ENCODE data around the gene CCDC80.
"Not testable (repeated sequence)": the region's sequence is repeated elsewhere in the genome, so short reads cannot be mapped to it uniquely, and the experiment has no call there.

CCDC80 gene

DNA sequence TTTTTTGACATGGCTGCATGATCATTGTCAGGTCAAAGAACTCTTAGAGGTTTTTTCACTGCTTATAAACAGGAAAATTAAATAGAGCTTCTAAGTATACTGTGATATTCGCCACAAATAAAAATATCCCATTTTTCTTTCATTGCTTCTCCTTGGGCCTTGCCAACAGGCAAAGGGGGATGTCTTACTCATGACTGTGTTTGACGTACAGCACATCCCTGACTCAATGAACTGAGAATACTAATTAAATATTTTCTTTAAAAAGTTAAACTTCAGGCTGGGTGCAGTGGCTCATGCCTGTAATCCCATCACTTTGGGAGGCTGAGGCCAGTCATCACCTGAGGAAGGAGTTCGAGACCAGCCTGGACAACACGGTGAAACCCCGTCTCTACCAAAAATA, 41.4 kb upstream of the CCDC80 start:
- peaks cover 20% of the 10 kb centered on the region for H3K4me1 ChIP-seq (ENCODE audit: control insufficient read depth, insufficient read depth, low read length, poor library complexity, severe bottlenecking)

DNA sequence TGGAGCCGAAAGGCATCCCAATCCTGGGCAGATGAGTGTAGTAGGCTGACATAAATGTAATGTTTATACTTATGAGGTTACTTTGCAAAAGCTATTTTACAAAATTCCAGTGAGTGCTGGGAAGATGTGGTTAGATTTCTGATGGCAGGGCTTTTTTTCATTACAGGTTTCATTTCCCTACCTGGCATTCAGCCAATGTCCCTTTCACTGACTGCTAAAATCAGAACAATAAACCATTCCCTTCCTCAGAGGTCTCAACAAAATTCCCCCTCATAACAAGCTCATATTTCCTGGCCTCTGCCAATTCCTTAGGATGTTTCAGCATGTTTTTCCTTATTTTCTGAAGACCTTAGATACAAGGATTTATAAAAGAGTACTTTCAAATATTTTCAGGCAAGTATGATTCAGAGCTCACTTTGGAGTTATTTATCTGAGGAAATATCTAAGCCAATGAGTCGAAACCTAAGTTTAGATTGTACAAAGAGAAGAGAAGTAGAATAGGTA, 40.9 kb upstream of the CCDC80 start:
- Histone ChIP-seq H3K27ac (ENCODE audit: low read depth, low read length, severe bottlenecking) (no peak overlapping the region), H3K4me1 (ENCODE audit: control insufficient read depth, insufficient read depth, low read length, poor library complexity, severe bottlenecking) (peaks cover 19% of the 10 kb centered on the region), H3K9me3 (ENCODE audit: control insufficient read depth, low read length) (no peaks in the 10 kb centered on the region), H3K36me3 (ENCODE audit: control insufficient read depth, insufficient read depth, low read length) (no peaks in the 10 kb centered on the region), H3K4me3 (ENCODE audit: extremely low read depth, insufficient read depth, low read length, poor library complexity, severe bottlenecking) (no peak overlapping the region)
- 70 to 100% methylated on average over 1 of the region's 2 CpGs for WGBS, 2 experiments (ENCODE audit: insufficient coverage in 2 of 2)

More for the DNA sequence above, 41.4 kb upstream of the CCDC80 start:
- no peaks in the 10 kb centered on the region for H3K9me3 ChIP-seq (ENCODE audit: control insufficient read depth, low read length)
- WGBS, 2 experiments (ENCODE audit: insufficient coverage in 2 of 2): 93 to 100% methylated on average over 1 to 3 of the region's 5 CpGs
- no peaks in the 10 kb centered on the region for H3K36me3 ChIP-seq (ENCODE audit: control insufficient read depth, insufficient read depth, low read length)
- H3K27ac ChIP-seq (ENCODE audit: low read depth, low read length, severe bottlenecking): no peak overlapping the region
- H3K4me3 ChIP-seq (ENCODE audit: extremely low read depth, insufficient read depth, low read length, poor library complexity, severe bottlenecking): no peak overlapping the region

DNA sequence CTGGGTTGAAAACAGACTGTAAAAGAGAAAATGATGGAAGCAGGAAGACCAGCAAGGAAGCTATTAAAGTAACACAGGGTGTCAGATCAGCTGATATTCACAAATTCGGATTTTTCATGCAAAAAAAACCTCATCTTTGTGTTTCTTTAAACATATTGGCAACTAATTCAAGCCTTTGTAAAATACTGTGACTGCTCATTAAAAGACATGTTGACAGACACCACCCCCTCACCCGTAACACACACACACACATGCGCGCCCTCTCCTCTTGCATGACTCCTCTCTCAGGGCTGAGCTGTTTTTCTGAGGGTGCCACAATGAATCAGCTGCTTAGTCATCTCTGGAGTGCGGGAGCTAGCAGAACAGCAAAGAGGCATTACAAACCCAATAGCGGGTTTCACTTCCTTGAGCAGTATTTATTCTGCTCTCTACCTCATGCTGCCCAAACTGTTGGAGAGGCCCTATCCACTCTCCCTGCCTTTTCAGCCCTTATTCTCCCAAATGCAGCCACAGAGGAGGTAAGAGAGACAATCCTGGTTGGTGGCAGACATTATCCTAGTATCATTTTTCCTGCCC, 35.8 kb upstream of the CCDC80 start:
- WGBS, 2 experiments (ENCODE audit: insufficient coverage in 2 of 2): 42 to 66% methylated on average over 4 to 5 of the region's 6 CpGs
- H3K4me3 ChIP-seq (ENCODE audit: extremely low read depth, insufficient read depth, low read length, poor library complexity, severe bottlenecking): no peak overlapping the region
- H3K27ac ChIP-seq (ENCODE audit: low read depth, low read length, severe bottlenecking): peak overlapping the region; percentile 77

DNA sequence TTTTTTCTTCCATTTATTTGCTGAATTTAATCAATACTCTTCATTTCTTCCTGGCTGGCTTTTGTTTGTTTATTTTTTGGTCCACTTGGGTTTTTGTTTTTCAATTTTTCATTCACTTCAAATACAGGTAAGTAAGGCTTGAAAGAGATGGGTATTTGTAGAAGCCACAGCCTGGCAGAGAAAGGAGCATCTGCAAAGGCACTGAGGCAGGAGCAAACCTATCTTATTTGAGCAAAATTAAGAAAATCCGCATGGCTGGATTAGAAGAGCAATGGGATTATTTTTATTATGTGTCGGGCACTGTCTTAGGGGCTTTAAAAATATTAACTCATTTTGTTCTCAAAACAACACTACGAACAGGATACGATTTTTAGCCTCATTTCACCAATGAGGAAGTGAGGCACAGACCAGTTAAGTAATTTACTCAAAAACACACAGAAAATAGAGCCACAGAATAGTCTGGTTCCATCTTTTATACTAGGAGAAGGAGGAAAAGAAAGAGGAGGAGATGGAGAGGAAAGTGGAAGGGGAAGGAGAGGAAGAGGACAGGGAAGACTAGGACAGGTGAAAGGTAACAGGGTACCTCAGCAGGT, 35.1 kb upstream of the CCDC80 start:
- Histone ChIP-seq H3K27ac (ENCODE audit: low read depth, low read length, severe bottlenecking) (peak overlapping the region; percentile 77), H3K4me3 (ENCODE audit: extremely low read depth, insufficient read depth, low read length, poor library complexity, severe bottlenecking) (no peak overlapping the region), H3K4me1 (ENCODE audit: control insufficient read depth, insufficient read depth, low read length, poor library complexity, severe bottlenecking) (peaks cover 56% of the 10 kb centered on the region), H3K9me3 (ENCODE audit: control insufficient read depth, low read length) (no peaks in the 10 kb centered on the region), H3K36me3 (ENCODE audit: control insufficient read depth, insufficient read depth, low read length) (no peaks in the 10 kb centered on the region)
- 94% methylated on average over 2 of the region's 4 CpGs; no CpG with 5 or more reads in 1 of the 2 experiments for WGBS, 2 experiments (ENCODE audit: insufficient coverage in 2 of 2)

More for the DNA sequence above, 35.8 kb upstream of the CCDC80 start:
- Histone ChIP-seq H3K9me3 (ENCODE audit: control insufficient read depth, low read length) (no peaks in the 10 kb centered on the region), H3K36me3 (ENCODE audit: control insufficient read depth, insufficient read depth, low read length) (no peaks in the 10 kb centered on the region), H3K4me1 (ENCODE audit: control insufficient read depth, insufficient read depth, low read length, poor library complexity, severe bottlenecking) (peaks cover 52% of the 10 kb centered on the region)

DNA sequence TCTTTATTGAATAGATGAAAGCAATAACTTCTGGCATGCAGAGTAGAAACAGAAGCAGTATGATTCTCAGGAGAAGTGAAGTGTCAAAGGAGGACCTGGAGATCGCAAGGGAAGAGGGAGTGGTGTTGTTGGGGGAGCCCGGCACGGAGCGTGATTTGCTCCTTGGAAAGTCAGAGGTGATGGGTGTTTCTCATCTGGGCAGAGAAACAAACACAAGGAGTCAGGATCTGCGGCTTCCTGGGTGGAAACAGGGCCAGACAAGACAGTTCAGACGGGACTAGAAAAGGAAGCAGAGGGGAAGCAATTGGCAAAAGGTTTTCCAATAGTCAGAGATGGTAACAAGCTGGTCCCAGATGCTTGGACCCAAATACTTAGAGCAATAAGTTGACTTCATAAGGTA, 34.4 kb upstream of the CCDC80 start:
- peaks cover 59% of the 10 kb centered on the region for H3K4me1 ChIP-seq (ENCODE audit: control insufficient read depth, insufficient read depth, low read length, poor library complexity, severe bottlenecking)
- H3K9me3 ChIP-seq (ENCODE audit: control insufficient read depth, low read length): no peaks in the 10 kb centered on the region
- H3K27ac ChIP-seq (ENCODE audit: low read depth, low read length, severe bottlenecking): peak overlapping the region; percentile 57
- no peak overlapping the region for H3K4me3 ChIP-seq (ENCODE audit: extremely low read depth, insufficient read depth, low read length, poor library complexity, severe bottlenecking)
- H3K36me3 ChIP-seq (ENCODE audit: control insufficient read depth, insufficient read depth, low read length): no peaks in the 10 kb centered on the region
- WGBS, 2 experiments (ENCODE audit: insufficient coverage in 2 of 2): 77 to 78% methylated on average over 5 to 6 of the region's 6 CpGs

DNA sequence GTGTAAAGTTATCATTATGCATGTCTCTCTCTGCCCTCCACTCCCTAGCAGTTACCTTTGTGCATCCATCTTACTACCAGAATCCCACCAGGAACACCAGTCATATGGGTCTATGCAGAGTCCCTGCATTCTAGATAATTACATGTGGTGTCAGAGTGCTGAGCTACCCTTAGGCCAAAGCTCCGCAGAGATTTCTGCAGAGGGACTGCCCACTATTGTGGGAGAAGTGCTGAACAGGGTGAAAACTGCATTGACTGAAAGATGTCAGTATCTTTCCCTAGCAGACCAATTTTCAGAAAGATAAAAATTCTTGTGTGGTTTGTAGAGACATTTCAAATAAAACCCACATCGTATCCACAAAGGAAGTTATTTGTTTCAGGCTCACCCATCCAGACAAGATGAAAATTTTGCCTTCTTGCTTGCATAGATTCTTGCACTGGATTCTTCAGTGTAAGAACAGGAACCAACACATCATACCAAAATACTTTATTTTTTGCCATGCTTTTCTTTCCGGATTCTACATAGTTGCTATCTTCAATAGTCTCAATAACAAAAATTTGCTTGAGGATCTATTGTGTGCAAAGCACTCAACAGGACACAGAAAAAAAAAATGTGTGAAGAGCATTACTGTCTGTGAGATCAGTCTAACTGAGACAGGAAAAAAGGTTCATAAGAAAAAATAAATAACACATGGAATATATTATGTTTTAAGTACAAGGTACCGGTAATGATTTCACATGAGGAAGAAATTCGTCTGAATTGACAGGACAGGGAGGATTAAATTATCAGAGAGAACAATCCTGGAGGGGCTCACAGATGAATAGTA, 32.0 kb upstream of the CCDC80 start:
- peak overlapping the region; percentile 83 for H3K27ac ChIP-seq (ENCODE audit: low read depth, low read length, severe bottlenecking)
- no peak overlapping the region for H3K4me3 ChIP-seq (ENCODE audit: extremely low read depth, insufficient read depth, low read length, poor library complexity, severe bottlenecking)
- WGBS, 2 experiments (ENCODE audit: insufficient coverage in 2 of 2): 82 to 100% methylated on average over 2 of the region's 5 CpGs
- H3K9me3 ChIP-seq (ENCODE audit: control insufficient read depth, low read length): no peaks in the 10 kb centered on the region
- H3K36me3 ChIP-seq (ENCODE audit: control insufficient read depth, insufficient read depth, low read length): no peaks in the 10 kb centered on the region
- peaks cover 59% of the 10 kb centered on the region for H3K4me1 ChIP-seq (ENCODE audit: control insufficient read depth, insufficient read depth, low read length, poor library complexity, severe bottlenecking)

DNA sequence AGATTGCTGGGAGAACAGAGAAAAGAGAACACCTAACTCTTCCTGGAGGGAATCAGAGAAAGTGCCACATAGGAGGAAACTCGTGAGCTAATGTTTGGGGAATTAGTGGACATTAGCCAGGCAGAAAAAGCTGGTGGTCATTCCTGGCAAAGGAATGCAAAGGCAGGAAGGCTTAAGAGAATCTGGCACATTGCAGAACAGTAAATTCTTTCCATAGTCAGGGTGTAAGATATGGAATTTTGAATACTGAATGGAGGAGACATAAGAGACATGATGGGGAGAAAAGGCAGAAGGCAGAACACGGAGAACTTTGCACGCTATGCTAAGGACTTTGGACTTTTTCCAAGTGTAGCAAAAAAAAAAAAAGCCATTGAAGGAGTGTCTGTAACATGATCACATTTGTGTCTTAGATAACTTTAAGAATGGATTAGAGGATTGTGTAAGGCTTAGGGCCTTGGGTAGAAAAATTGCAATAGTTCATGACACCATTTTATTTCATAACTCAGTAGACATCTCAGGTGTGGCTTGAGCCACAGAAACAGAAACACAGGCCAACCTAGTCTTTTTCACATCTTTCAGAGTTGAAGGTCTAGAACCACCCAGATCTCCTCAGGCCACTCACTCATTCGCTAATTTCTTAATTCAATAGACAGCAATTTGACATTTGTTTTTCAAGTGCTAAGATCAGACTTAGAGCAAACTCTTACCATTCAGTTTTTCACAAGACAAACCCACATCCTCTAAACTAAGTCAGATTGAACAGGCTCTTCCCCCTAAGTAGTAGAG, 31.2 kb upstream of the CCDC80 start:
- Histone ChIP-seq H3K4me3 (ENCODE audit: extremely low read depth, insufficient read depth, low read length, poor library complexity, severe bottlenecking) (no peak overlapping the region), H3K36me3 (ENCODE audit: control insufficient read depth, insufficient read depth, low read length) (no peaks in the 10 kb centered on the region), H3K9me3 (ENCODE audit: control insufficient read depth, low read length) (no peaks in the 10 kb centered on the region), H3K27ac (ENCODE audit: low read depth, low read length, severe bottlenecking) (peak overlapping the region; percentile 83), H3K4me1 (ENCODE audit: control insufficient read depth, insufficient read depth, low read length, poor library complexity, severe bottlenecking) (peaks cover 56% of the 10 kb centered on the region)
- 90 to 96% methylated on average over 3 to 4 of the region's 4 CpGs for WGBS, 2 experiments (ENCODE audit: insufficient coverage in 2 of 2)

DNA sequence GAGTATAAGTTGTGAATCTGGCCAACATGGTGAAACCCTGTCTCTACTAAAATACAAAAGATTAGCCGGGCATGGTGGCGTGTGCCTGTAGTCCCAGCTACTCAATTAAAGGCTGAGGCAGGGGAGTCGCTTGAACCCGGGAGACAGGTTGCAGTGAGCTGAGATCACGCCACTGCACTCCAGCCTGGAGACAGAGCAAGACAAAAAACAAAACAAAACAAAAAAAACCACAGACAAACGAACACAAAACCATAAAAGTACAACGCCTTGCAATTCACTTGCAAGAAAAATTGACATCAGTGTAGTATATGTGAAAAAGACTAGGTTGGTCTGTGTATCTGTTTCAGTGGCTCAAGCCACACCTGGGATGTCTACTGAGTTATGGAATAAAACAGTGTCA, 29.9 kb upstream of the CCDC80 start:
- H3K4me1 ChIP-seq (ENCODE audit: control insufficient read depth, insufficient read depth, low read length, poor library complexity, severe bottlenecking): peaks cover 46% of the 10 kb centered on the region
- H3K36me3 ChIP-seq (ENCODE audit: control insufficient read depth, insufficient read depth, low read length): no peaks in the 10 kb centered on the region
- H3K9me3 ChIP-seq (ENCODE audit: control insufficient read depth, low read length): no peaks in the 10 kb centered on the region
- no peak overlapping the region for H3K27ac ChIP-seq (ENCODE audit: low read depth, low read length, severe bottlenecking)
- no peak overlapping the region for H3K4me3 ChIP-seq (ENCODE audit: extremely low read depth, insufficient read depth, low read length, poor library complexity, severe bottlenecking)
- WGBS, 2 experiments (ENCODE audit: insufficient coverage in 2 of 2): 93 to 100% methylated on average over 4 of the region's 7 CpGs

DNA sequence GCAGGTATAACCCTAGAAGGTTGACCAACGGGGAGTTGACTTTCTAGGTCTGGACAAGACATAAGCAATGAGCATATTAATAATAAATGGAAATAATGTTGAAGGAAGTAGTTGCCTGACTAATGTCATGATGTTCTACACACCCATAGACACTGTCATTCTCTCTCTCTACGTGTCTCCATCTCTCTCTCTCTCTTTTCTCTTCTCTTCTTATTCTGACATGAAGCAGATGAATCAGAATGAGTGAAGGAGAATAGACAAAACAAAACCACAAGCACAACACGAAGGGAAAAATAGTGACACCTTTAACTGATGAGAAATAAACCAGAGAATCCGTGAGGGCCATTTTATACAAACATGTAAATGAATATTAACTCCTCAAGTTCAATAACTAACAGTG, 26.7 kb upstream of the CCDC80 start:
- Histone ChIP-seq H3K36me3 (ENCODE audit: control insufficient read depth, insufficient read depth, low read length) (no peaks in the 10 kb centered on the region), H3K4me1 (ENCODE audit: control insufficient read depth, insufficient read depth, low read length, poor library complexity, severe bottlenecking) (peaks cover 18% of the 10 kb centered on the region), H3K27ac (ENCODE audit: low read depth, low read length, severe bottlenecking) (no peak overlapping the region), H3K9me3 (ENCODE audit: control insufficient read depth, low read length) (no peaks in the 10 kb centered on the region), H3K4me3 (ENCODE audit: extremely low read depth, insufficient read depth, low read length, poor library complexity, severe bottlenecking) (no peak overlapping the region)
- WGBS, 2 experiments (ENCODE audit: insufficient coverage in 2 of 2): 40 to 100% methylated on average over 1 of the region's 4 CpGs

DNA sequence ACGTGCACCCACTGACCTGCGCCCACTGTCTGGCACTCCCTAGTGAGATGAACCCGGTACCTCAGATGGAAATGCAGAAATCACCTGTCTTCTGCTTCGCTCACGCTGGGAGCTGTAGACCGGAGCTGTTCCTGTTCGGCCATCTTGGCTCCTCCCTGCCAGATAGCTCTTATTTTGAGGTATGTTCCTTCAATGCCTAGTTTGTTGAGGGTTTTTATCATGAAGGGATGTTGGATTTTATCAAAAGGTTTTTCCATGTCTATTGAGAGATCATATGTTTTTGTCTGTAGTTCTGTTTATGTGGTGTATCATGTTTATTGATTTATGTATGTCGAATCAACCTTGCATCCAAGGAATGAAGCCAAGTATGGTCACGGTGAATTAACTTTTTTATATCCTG, 24.1 kb upstream of the CCDC80 start:
- WGBS, 2 experiments (ENCODE audit: insufficient coverage in 2 of 2): 92 to 96% methylated on average over 6 to 7 of the region's 9 CpGs
- not testable (repeated sequence) for H3K4me3 ChIP-seq (ENCODE audit: extremely low read depth, insufficient read depth, low read length, poor library complexity, severe bottlenecking); H3K27ac ChIP-seq (ENCODE audit: low read depth, low read length, severe bottlenecking); H3K9me3 ChIP-seq (ENCODE audit: control insufficient read depth, low read length); H3K36me3 ChIP-seq (ENCODE audit: control insufficient read depth, insufficient read depth, low read length); H3K4me1 ChIP-seq (ENCODE audit: control insufficient read depth, insufficient read depth, low read length, poor library complexity, severe bottlenecking)

Measured in mesodermal cell (in vitro differentiated cells).